AG04450 (cell line): ENCODE measurements around the gene CHMP2A. TPM values are rescaled to one million over a fixed set of nuclear protein-coding genes. Genes with fewer than 3 reads are reported as not detected.
A peak's percentile ranks its signal among the peaks of the same experiment; 100 is the strongest.

Experiments used
- CTCF ChIA-PET: fragments of 300-600, 350-600 bp; formaldehyde crosslinking; extraction: SDS; loops from one replicate; lab custom pipeline; 2022; ENCODE audit warnings: antibody characterized with exemption, inconsistent platforms; lab: Charles Lee
- POLR2A ChIA-PET: fragments of 350-600 bp; formaldehyde crosslinking; extraction: SDS; loops from one replicate; lab custom pipeline; 2021; ENCODE audit warnings: antibody characterized with exemption, inconsistent platforms; lab: Yijun Ruan, JAX
- DNase-seq: peaks from one replicate; pipeline ENCODE4 v3.0.0-alpha.2; 2011; ENCODE audit warnings: low read depth, low spot score
- H3K27ac ChIP-seq: one replicate; pipeline ENCODE4 v1.5.1; 2012; ENCODE audit warnings: low read depth, low read length, control low read depth
- H3K27me3 ChIP-seq: one replicate; pipeline ENCODE4 v1.6.0; 2012; ENCODE audit warnings: low read length; ENCODE audit not compliant: control insufficient read depth, insufficient read depth
- H3K4me3 ChIP-seq: 2 replicates; pipeline ENCODE4 v1.5.1; 2011; ENCODE audit warnings: mild to moderate bottlenecking, low read depth, low read length, control low read depth
- H3K9me3 ChIP-seq: 2 replicates; pipeline ENCODE4 v1.5.1; 2012; ENCODE audit warnings: low read length; ENCODE audit not compliant: control insufficient read depth, insufficient read depth
- CTCF ChIP-seq: IDR thresholded peaks from 2 replicates; pipeline ENCODE4 v1.5.1; 2011; ENCODE audit warnings: low read depth, low read length, control low read depth, inconsistent platforms
- polyA minus RNA-seq: library from RNA; depleted of rRNA, polyadenylated mRNA; stranded (reverse); fragments of >200 nt; gene quantifications from 2 replicates; pipeline ENCODE4 v1.2.3, GENCODE V29; 2011; rRNA and poly(A)+ RNA removed
- polyA plus RNA-seq: library from polyadenylated mRNA; depleted of rRNA; stranded (reverse); fragments of >200 nt; gene quantifications from 2 replicates; pipeline ENCODE4 v1.2.3, GENCODE V29; 2011; rRNA removed

The CHMP2A gene
- polyA plus RNA-seq (173 and 181 TPM in 2 replicates), polyA minus RNA-seq (153 and 170 TPM in 2 replicates)

DNA sequence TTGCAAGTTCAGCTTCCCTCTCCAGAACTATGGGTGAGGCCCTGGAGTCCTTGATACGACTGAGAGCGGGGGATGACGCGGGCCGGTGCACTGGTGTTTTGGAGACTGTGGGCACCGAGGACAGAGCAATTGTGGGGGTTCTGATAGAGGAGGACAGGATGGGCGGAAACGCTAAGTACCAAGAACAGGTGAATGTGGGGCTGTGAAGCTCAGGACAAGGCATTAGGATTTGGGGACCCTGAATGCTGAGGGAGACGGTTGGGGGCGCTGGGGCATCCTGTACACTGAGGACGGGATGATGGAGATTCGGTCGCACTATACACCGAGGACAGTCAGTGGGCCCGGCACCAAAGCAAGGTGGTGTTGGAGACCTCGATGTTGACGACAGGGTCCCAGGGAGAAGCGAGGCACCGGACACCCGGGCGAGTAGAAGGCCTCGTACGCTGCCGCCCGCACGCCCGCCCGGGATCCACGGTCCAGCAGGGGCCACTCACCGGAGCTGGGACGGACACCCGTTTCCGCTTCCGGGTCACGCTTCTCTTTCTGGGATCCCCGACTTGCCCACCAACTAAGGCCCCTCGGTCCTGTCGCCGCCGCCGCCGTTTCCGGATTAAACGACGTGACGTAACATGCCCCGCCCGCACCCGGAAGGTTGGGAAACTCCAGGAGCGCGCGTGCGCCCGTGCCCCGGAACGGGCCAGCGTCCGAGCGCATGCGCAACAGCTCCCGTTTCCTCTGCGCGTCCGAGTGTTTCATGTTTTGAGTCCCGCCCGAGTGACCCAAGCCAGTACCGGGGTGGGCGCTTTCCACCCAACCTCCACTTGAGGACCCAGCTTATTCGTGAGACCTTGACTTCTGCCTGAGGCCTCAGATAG, at the start of gene CHMP2A:
Gene CHMP2A (minus strand): TSS at position 612 of the 875 bp plus-strand sequence. CDS start 893 bp downstream, outside the sequence.
- POLR2A ChIA-PET: interaction anchor here (0.9 to 3.8 kb wide), 6 partner anchors 8 to 198 kb away, joined by 3 to 47 read pairs (median 8); partner anchors contain the start of genes TRIM28 and ZBTB45
- no peak for TF ChIP-seq CTCF
- CTCF ChIA-PET: interaction anchor here (0.7 to 3.4 kb wide), 3 partner anchors 26 to 41 kb away, joined by 3 to 18 read pairs (median 5); partner anchors contain the start of gene ZBTB45
- Histone ChIP-seq H3K27me3 (no peaks in the 10 kb centered on the region), H3K9me3 (no peaks in the 10 kb centered on the region; the same call in 1 of the 2 replicates), H3K27ac (peak within 1 kb of the TSS; percentile 91), H3K4me3 (peak within 1 kb of the TSS; percentile 87)
- peak; percentile 90 for DNase-seq

GRCh38 chr19:58586133-58586765, 31.3 kb upstream of the CHMP2A start:
- peak overlapping the region; percentile 47 for H3K27ac ChIP-seq
- no peaks in the 10 kb centered on the region; the same call in 1 of the 2 replicates for H3K9me3 ChIP-seq
- no peak overlapping the region for H3K4me3 ChIP-seq
- TF ChIP-seq CTCF: no peak
- no peak for DNase-seq
- POLR2A ChIA-PET: no interaction called here
- no peaks in the 10 kb centered on the region for H3K27me3 ChIP-seq
- CTCF ChIA-PET: no interaction called here

DNA sequence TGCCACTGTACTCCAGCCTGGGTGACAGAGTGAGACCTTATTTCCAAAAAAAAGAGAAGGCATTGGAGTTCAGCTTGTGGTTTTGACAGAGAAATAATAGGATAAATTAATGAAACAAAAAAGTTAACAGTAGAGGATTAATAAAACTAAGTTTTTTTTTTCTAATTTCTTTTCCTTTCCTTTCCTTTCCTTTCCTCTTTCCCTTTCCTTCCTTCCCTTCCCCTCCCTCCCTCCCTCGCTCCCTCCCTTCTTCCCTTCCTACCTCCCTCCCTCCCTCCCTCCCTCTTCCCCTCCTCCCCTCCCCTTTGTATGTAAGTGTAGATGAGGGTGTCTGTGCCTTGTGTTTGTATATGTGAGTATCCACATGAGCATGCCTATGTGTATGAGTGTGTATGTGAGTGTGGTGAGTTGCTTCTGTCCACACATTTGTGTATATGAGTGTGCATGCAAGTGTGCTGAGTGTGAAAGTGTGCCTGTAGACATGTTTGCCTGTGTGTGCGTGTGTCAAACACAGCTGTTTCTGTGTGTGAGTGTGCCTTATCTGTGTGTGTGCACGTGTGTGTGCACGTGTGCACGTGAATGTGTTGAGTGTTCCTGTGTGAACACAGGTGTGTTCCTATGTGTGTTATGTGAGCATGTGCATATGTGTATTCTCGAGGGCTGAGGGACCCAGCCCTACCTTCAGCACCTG, 30.7 kb upstream of the CHMP2A start:
- TF ChIP-seq CTCF: no peak

GRCh38 chr19:58584498-58585441, 29.9 kb upstream of the CHMP2A start:
- ChIA-PET CTCF (interaction anchor here (0.6 kb wide), 1 partner anchor 47 kb away, joined by 5 read pairs; no protein-coding TSS in a partner anchor), POLR2A (no interaction called here)
- no peak overlapping the region for H3K4me3 ChIP-seq
- DNase-seq: no peak
- no peaks in the 10 kb centered on the region; the same call in 1 of the 2 replicates for H3K9me3 ChIP-seq
- no peak for TF ChIP-seq CTCF
- H3K27me3 ChIP-seq: no peaks in the 10 kb centered on the region
- no peak overlapping the region for H3K27ac ChIP-seq

More for the DNA sequence above, 30.7 kb upstream of the CHMP2A start:
- Histone ChIP-seq H3K4me3 (no peak overlapping the region), H3K27ac (no peak overlapping the region), H3K27me3 (no peaks in the 10 kb centered on the region), H3K9me3 (no peaks in the 10 kb centered on the region; the same call in 1 of the 2 replicates)
- no peak for DNase-seq
- ChIA-PET CTCF (interaction anchor here (0.6 kb wide), 1 partner anchor 48 kb away, joined by 5 read pairs; no protein-coding TSS in a partner anchor), POLR2A (no interaction called here)
